H1 (cell line): ENCODE data around the gene TMEM35B. TPM values are rescaled to one million over a fixed set of nuclear protein-coding genes. Genes with fewer than 3 reads are reported as not detected.

Experiments used
- CTCF ChIA-PET: fragments of 300-600 bp; sonication (Branson Sonifier 250); formaldehyde crosslinking; loops from one replicate; lab custom pipeline; 2021; ENCODE audit not compliant: partially characterized antibody; lab: Charles Lee
- POLR2A ChIA-PET: fragments of 300-600 bp; sonication (Branson Sonifier 250); formaldehyde crosslinking; loops from one replicate; lab custom pipeline; 2021; ENCODE audit warnings: inconsistent platforms; ENCODE audit not compliant: partially characterized antibody; lab: Charles Lee
- DNase-seq, 2 experiments: peaks; one replicate each; pipeline versions ENCODE4 v3.0.0 to v3.0.0-alpha.2; 2010 to 2022; ENCODE audit warnings: low spot score in 2 of 2, low read depth in 1 of 2, mixed read lengths in 1 of 2
- FAIRE-seq: peaks from 2 replicates; lab custom pipeline; 2011; peaks lifted over from hg19 to GRCh38; lab: Jason Lieb, UNC
- H2AFZ ChIP-seq: 2 replicates; pipeline ENCODE4 v1.8.1; 2012; ENCODE audit warnings: low read length, inconsistent platforms
- H2AK5ac ChIP-seq: 2 replicates; pipeline ENCODE4 v1.6.1; 2013; ENCODE audit warnings: low read depth, low read length
- H2BK120ac ChIP-seq: replicated peaks from 2 replicates; pipeline ENCODE3; 2013; ENCODE audit warnings: low read depth, low read length, inconsistent platforms
- H2BK12ac ChIP-seq: 2 replicates; pipeline ENCODE4 v1.6.1; 2013; ENCODE audit warnings: low read depth, low read length
- H2BK15ac ChIP-seq: 2 replicates; pipeline ENCODE4 v1.6.1; 2013; ENCODE audit warnings: low read length
- H2BK20ac ChIP-seq: 2 replicates; pipeline ENCODE4 v1.6.1; 2013; ENCODE audit warnings: low read length
- H2BK5ac ChIP-seq: 2 replicates; pipeline ENCODE4 v1.6.1; 2013; ENCODE audit warnings: low read depth, low read length
- H3K14ac ChIP-seq: 2 replicates; pipeline ENCODE4 v1.6.1; 2013; ENCODE audit warnings: inconsistent platforms; ENCODE audit not compliant: insufficient read length
- H3K18ac ChIP-seq: 2 replicates; pipeline ENCODE4 v1.6.1; 2013; ENCODE audit warnings: low read length; ENCODE audit errors: extremely low read depth
- H3K23ac ChIP-seq: 2 replicates; pipeline ENCODE4 v1.6.1; 2013; ENCODE audit warnings: inconsistent platforms; ENCODE audit not compliant: insufficient read length
- H3K23me2 ChIP-seq: 2 replicates; pipeline ENCODE4 v1.6.1; 2013; ENCODE audit warnings: low read depth, low read length
- H3K27ac ChIP-seq: 2 replicates; pipeline ENCODE4 v1.6.1; 2011; ENCODE audit warnings: low read depth, low read length, inconsistent platforms
- H3K27me3 ChIP-seq, 4 experiments: replicated peaks in 1 of 4; 1 replicate in 1 of 4; 2 replicates in 3 of 4; pipeline versions ENCODE4 v1.6.1 to v1.8.1; 2011 to 2013; ENCODE audit warnings: low read length in 3 of 4, mild to moderate bottlenecking in 3 of 4, inconsistent platforms in 2 of 4, mixed read lengths in 2 of 4, moderate library complexity in 1 of 4; ENCODE audit not compliant: control insufficient read depth in 3 of 4, insufficient read depth in 3 of 4; ENCODE audit errors: extremely low read depth in 1 of 4
- H3K36me3 ChIP-seq, 4 experiments: 2 replicates each; pipeline versions ENCODE4 v1.6.1 to v1.8.1; 2011 to 2013; ENCODE audit warnings: mild to moderate bottlenecking in 4 of 4, low read length in 3 of 4, moderate library complexity in 2 of 4, control low read depth in 1 of 4, inconsistent platforms in 1 of 4; ENCODE audit not compliant: insufficient read depth in 4 of 4, control insufficient read depth in 2 of 4
- H3K4ac ChIP-seq: replicated peaks from 2 replicates; pipeline ENCODE3; 2013; ENCODE audit warnings: low read length, low read depth, mixed read lengths, inconsistent platforms; ENCODE audit not compliant: insufficient read length
- H3K4me1 ChIP-seq, 4 experiments: replicated peaks in 1 of 4; 1 replicate in 1 of 4; 2 replicates in 3 of 4; pipeline versions ENCODE4 v1.6.1 to v1.8.1; 2011 to 2013; ENCODE audit warnings: low read length in 3 of 4, inconsistent platforms in 2 of 4, mixed read lengths in 1 of 4; ENCODE audit not compliant: insufficient read depth in 4 of 4, control insufficient read depth in 3 of 4
- H3K4me2 ChIP-seq, 2 experiments: 2 replicates each; pipeline versions ENCODE4 v1.6.1 to v1.8.1; 2011 to 2013; ENCODE audit warnings: low read depth in 2 of 2, low read length in 2 of 2, control low read depth in 1 of 2, inconsistent platforms in 1 of 2, mild to moderate bottlenecking in 1 of 2; ENCODE audit not compliant: insufficient read depth in 1 of 2
- H3K4me3 ChIP-seq, 4 experiments: fragments of 200-600, 300-600 bp in 1 of 4; sonication (generic), shearing (Covaris generic), sonication (Bioruptor Twin) in 1 of 4; 2 replicates each; pipeline versions ENCODE4 v1.5.1 to v1.8.1; 2011 to 2016; ENCODE audit warnings: low read length in 4 of 4, low read depth in 3 of 4, control low read depth in 2 of 4, inconsistent platforms in 2 of 4, mild to moderate bottlenecking in 2 of 4, mixed read lengths in 1 of 4, moderate library complexity in 1 of 4; ENCODE audit not compliant: insufficient read depth in 2 of 4; ENCODE audit errors: extremely low read depth in 1 of 4
- H3K56ac ChIP-seq: replicated peaks from 2 replicates; pipeline ENCODE3; 2013; ENCODE audit warnings: low read depth, mild to moderate bottlenecking, mixed read lengths, low read length, inconsistent platforms; ENCODE audit not compliant: insufficient read length
- H3K79me1 ChIP-seq: 2 replicates; pipeline ENCODE4 v1.6.1; 2013; ENCODE audit warnings: low read depth, low read length, control low read depth
- H3K79me2 ChIP-seq, 2 experiments: 2 replicates each; pipeline versions ENCODE4 v1.6.1 to v1.8.1; 2012 to 2013; ENCODE audit warnings: low read length in 2 of 2, mild to moderate bottlenecking in 2 of 2, inconsistent platforms in 1 of 2; ENCODE audit not compliant: insufficient read depth in 2 of 2, control insufficient read depth in 1 of 2
- H3K9ac ChIP-seq, 4 experiments: replicated peaks in 1 of 4; 1 replicate in 1 of 4; 2 replicates in 3 of 4; pipeline versions ENCODE4 v1.6.1 to v1.8.1; 2011 to 2013; ENCODE audit warnings: low read depth in 3 of 4, low read length in 3 of 4, control low read depth in 2 of 4, mild to moderate bottlenecking in 2 of 4, moderate library complexity in 2 of 4, inconsistent platforms in 1 of 4; ENCODE audit errors: extremely low read depth in 1 of 4
- H3K9me3 ChIP-seq, 2 experiments: 2 replicates each; pipeline versions ENCODE4 v1.6.1 to v1.8.1; 2012 to 2013; ENCODE audit warnings: mild to moderate bottlenecking in 2 of 2, moderate library complexity in 2 of 2, control low read depth in 1 of 2, inconsistent platforms in 1 of 2, low read depth in 1 of 2, low read length in 1 of 2, mixed read lengths in 1 of 2; ENCODE audit not compliant: insufficient read depth in 2 of 2
- H4K20me1 ChIP-seq, 2 experiments: replicated peaks in 1 of 2; 2 replicates each; pipeline versions ENCODE3 to v1.8.1; 2011 to 2013; ENCODE audit warnings: inconsistent platforms in 2 of 2, low read length in 2 of 2, mild to moderate bottlenecking in 1 of 2; ENCODE audit not compliant: insufficient read depth in 2 of 2, control insufficient read depth in 1 of 2
- H4K5ac ChIP-seq: 2 replicates; pipeline ENCODE4 v1.6.1; 2013; ENCODE audit warnings: low read length, low read depth, mixed read lengths, inconsistent platforms; ENCODE audit not compliant: insufficient read length
- H4K8ac ChIP-seq: 2 replicates; pipeline ENCODE4 v1.8.0; 2013; ENCODE audit warnings: mild to moderate bottlenecking, moderate library complexity, low read length, inconsistent platforms; ENCODE audit not compliant: insufficient read depth; ENCODE audit errors: extremely low read depth
- H4K91ac ChIP-seq: replicated peaks from 2 replicates; pipeline ENCODE3; 2013; ENCODE audit warnings: low read length, mixed read lengths, inconsistent platforms; ENCODE audit not compliant: insufficient read length
- BCL11A ChIP-seq, 2 experiments: IDR thresholded peaks; one replicate each; pipeline ENCODE4 v1.6.1; 2011; ENCODE audit warnings: low read depth in 2 of 2, low read length in 2 of 2, mild to moderate bottlenecking in 2 of 2
- E2F6 ChIP-seq: IDR thresholded peaks from 2 replicates; pipeline ENCODE4 v1.6.1; 2012; ENCODE audit warnings: inconsistent platforms
- POU5F1 ChIP-seq: IDR thresholded peaks from 2 replicates; pipeline ENCODE4 v1.6.1; 2011; ENCODE audit warnings: low read depth, mild to moderate bottlenecking, low read length, moderate library complexity
- RAD21 ChIP-seq, 2 experiments: IDR thresholded peaks in 1 of 2; conservative IDR thresholded peaks in 1 of 2; 2 replicates each; pipeline ENCODE4 v1.6.1; 2011; ENCODE audit warnings: low read depth in 2 of 2, low read length in 2 of 2, improper control_type of control experiment in 1 of 2, inconsistent platforms in 1 of 2, mild to moderate bottlenecking in 1 of 2, moderate library complexity in 1 of 2
- WGBS, 2 experiments: shearing (Covaris generic) in 1 of 2; methylation state at CpG; one replicate each; pipeline versions ENCODE4 v1.1.6 to v1.1.7; 2013 to 2015; ENCODE audit warnings: low lambda C conversion rate in 2 of 2, mixed read lengths in 2 of 2, inconsistent platforms in 1 of 2, low coverage in 1 of 2, missing lambda C conversion rate in 1 of 2; ENCODE audit not compliant: insufficient replicate concordance in 2 of 2, insufficient coverage in 1 of 2, insufficient read length in 1 of 2; ENCODE audit errors: extremely low coverage in 1 of 2, missing lambda C conversion rate in 1 of 2; 5-methylcytosine and 5-hydroxymethylcytosine counted together
- polyA plus RNA-seq, 7 experiments: library from polyadenylated mRNA; depleted of rRNA in 3 of 7; stranded (reverse) in 5 of 7; unstranded in 2 of 7; fragments of >200 nt in 5 of 7; fragments of 200-250 nt in 2 of 7; gene quantifications; 1 replicate in 5 of 7; 2 replicates in 1 of 7; 4 replicates in 1 of 7; pipeline versions ENCODE4 v1.2.1 to v1.2.3, GENCODE V29; 2011 to 2013; ENCODE audit warnings: missing spikeins in 2 of 7, mixed read lengths in 2 of 7
- total RNA-seq: library from RNA; stranded (reverse); fragmentation: NEBNext Ultra II Directional; extraction: Animal tissue kit (Norgen Biotek cat#: 25700); gene quantifications from 2 replicates; pipeline ENCODE4 v1.2.1, GENCODE V29; 2021

The TMEM35B gene
- total and polyA plus RNA-seq, 2 of the 8 experiments (the other 6 are each of a cell fraction or from before 2014, with no cell fraction given): 10.2 to 31.1 TPM

- CTCF ChIA-PET: no interaction called here
These were observed 38.9 kb downstream of the TMEM35B start for GRCh38 chr1:34946211-34946610.

More at GRCh38 chr1:34946211-34946610, 38.9 kb downstream of the TMEM35B start:
- Histone ChIP-seq H3K79me2 (no peaks in the 10 kb centered on the region), H3K18ac (no peak overlapping the region), H4K91ac (no peak overlapping the region), H4K20me1 (no peaks in the 10 kb centered on the region), H3K27ac (no peak overlapping the region), H3K4me1 (no peaks in the 10 kb centered on the region), H3K9me3 (peaks cover 3 to 11% of the 10 kb centered on the region in 2 experiments; a peak in 2 of 4 replicates), H3K4me2 (no peak overlapping the region), H3K27me3 (no peaks in the 10 kb centered on the region), H4K5ac (no peak overlapping the region), H2BK5ac (no peak overlapping the region), H3K4me3 (no peak overlapping the region), H3K4ac (no peak overlapping the region), H2AK5ac (no peak overlapping the region), H4K8ac (no peak overlapping the region), H2BK12ac (no peak overlapping the region), H3K9ac (no peak overlapping the region), H3K23ac (no peak overlapping the region), H2BK20ac (no peak overlapping the region), H3K14ac (no peak overlapping the region), H3K56ac (no peak overlapping the region), H3K36me3 (no peaks in the 10 kb centered on the region), H3K23me2 (no peaks in the 10 kb centered on the region), H2BK15ac (no peak overlapping the region), H2AFZ (no peak overlapping the region), H2BK120ac (no peak overlapping the region), H3K79me1 (no peaks in the 10 kb centered on the region)
- TF ChIP-seq BCL11A (IDR thresholded peaks at IDR 0.05; ENCODE audit: low read depth in 2 of 2, low read length in 2 of 2) (no peak), RAD21 (IDR thresholded peaks at IDR 0.05 in 1 of 2, conservative IDR thresholded peaks at IDR 0.05 in 1 of 2; ENCODE audit: low read depth in 2 of 2, low read length in 2 of 2) (no peak), POU5F1 (no peak), E2F6 (peak; percentile 59; the same call in 1 of the 2 replicates)
- DNase-seq (no peak), FAIRE-seq (no peak)
- 98% methylated on average over 6 of the region's 6 CpGs; no CpG with 5 or more reads in 1 of the 2 experiments for WGBS, 2 experiments
- POLR2A ChIA-PET: no interaction called here
